C4-2B (cell line): Measurements from ENCODE around the gene SLC6A6.
"Not testable (repeated sequence)": the region's sequence is repeated elsewhere in the genome, so short reads cannot be mapped to it uniquely, and the experiment has no call there.

ENCODE experiments used
- CTCF ChIP-seq: fragments of 450-650 bp; conservative IDR thresholded peaks from 2 replicates; pipeline ENCODE4 v1.5.1; 2017; ENCODE audit warnings: mild to moderate bottlenecking
- ZFX ChIP-seq: fragments of 450-650 bp; IDR thresholded peaks from 2 replicates; pipeline ENCODE4 v1.6.1; 2017

GRCh38 chr3:14409779-14410063 lies 7.3 kb downstream of the SLC6A6 start:
- TF ChIP-seq CTCF, ZFX: not testable (repeated sequence)
